CD4-positive, alpha-beta T cell treated with Interleukin-17A for 4 hours (primary cell): ENCODE measurements around the gene NTRK3.
"Not testable (repeated sequence)": the region's sequence is repeated elsewhere in the genome, so short reads cannot be mapped to it uniquely, and the experiment has no call there.

ENCODE experiments used
- DNase-seq: peaks from one replicate; pipeline ENCODE4 v3.0.0-alpha.2; 2020; ENCODE audit warnings: mixed read lengths

The NTRK3 gene

GRCh38 chr15:88115486-88116152, 140.9 kb downstream of the NTRK3 start:
- no peak for DNase-seq

DNA sequence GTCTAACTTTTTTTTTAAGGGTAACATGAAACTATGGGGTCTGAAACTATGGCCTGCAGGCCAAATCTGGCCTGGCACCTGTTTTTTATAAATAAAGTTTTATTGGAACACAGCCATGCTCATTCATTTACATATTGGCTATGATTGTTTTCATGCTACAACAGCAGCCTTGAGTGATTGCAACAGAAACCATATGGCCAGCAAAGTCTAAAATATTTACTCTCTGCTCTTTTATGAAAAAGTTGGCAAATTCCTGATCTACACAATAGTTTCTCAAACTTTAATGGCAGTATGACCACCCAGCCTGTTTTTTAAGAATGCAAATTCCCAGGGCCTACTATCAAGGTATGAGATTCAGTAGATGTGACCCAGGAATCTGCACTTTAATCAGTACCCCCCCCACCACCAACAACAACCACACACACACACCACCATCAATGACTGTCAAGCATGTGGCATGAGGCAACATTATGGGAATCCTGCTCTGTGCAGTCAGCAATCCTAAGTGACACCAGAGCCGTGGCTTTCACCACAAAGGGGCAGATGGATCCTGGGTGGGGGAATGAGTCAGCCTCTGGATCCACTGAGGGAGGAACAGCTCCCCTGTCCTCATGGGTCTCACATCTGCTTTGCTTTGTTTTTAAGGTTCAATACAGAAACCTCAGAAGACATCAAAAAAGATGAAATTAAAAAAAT, 142.8 kb downstream of the NTRK3 start:
- DNase-seq, result no peak

GRCh38 chr15:88108991-88109390, 147.5 kb downstream of the NTRK3 start:
- DNase-seq, result no peak

DNA sequence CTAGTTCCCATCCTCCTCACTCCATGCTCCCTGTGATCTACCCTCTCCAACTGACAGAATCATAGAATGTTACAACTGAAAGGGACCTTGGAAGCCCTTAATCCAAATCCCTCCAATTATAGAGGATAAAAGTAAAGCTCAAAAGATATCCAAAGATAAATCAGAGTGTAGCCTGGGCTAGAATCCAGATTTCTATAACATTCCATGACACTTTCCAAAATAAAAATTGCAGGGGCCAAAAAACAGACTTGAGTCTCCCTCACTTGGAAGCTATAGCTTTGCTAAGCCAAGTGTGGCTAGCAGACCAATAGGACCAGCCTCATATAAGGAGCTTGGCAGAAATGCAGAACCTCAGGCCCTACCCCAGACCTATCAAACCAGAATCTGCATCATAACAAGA, 148.1 kb downstream of the NTRK3 start:
- no peak for DNase-seq

DNA sequence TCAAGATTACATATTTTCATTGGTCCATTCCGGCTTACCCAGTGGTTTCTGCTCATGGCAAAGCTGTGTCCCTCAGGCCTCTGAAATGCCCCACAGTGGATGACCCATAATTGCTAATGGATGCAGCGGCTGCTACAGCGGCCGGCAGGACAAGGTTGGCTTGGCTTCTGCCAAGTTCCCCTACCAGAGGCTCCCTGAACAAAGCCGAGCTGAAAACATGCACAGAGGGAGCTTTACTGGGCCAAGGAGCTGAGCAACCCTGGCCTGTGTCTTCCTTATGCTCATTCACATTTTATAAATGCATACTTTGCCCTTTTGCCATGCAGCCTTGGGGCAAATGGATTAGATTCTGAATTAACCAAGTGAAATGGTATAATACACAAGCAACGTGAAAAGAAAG, 150.5 kb downstream of the NTRK3 start:
- DNase-seq, result no peak

DNA sequence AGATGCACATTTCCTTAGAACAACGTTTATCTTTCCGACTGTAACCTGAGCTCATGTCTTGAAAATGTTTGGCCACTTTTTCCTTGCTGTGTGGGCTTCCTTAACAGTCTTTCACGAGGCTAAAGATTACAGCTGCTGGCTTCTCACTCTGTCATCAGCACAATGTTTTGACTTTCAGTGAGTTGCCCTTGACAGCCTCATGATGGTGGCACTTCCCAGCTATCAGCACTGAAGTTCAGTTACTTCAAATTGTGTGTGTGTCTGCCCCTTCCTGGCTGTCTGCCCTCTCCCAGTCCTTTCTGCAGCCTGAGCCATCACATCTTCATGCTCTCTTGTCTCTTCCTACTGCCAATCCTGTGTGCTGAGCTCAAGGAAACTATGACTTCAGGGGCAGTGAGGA, 152.2 kb downstream of the NTRK3 start:
- DNase-seq, result no peak

DNA sequence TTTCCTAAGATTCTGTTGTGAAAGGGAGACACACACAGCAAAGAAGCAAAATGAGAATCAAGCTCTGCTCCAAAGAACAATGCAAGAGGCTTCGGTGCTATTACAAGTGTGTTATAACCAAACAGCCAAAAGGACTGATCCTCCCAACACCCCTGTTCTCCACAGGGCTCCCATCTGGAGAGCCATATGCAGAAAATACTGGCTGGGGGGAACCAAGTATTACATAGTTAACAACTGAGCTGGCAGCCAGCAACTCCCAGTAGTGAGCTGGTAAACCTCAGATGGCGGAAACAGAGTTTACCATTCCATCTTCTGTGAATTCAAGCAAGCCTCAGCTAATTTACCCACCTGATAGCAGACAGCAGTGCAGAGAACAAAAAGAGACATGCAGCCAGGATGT, 156.4 kb downstream of the NTRK3 start:
- no peak for DNase-seq

- no peak for DNase-seq
Measured at GRCh38 chr15:88098361-88098760, 158.2 kb downstream of the NTRK3 start.

DNA sequence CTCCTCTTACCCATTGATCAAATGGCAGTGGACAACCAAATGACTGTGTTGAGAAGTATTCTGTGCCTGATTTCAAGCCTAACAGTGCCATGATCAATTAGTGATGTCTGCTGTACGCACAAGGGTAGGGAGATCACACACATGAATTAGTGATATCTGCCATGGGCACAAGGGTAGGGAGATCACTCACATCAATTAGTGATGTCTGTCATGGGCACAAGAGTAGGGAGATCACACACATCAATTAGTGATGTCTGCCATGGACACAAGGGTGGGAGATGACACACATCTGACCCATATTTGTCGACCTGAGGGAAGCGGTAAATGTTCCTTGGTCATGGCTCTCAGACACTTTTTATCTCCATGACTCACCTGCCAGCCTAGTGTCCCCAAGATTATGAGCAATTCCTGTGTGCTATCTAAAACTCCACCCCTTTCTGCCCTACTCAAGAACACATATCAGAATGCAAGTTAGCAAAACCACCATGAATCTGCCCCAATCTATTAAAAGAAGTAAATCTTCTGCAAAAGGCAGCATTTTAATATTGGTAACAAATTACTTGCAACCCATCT, 165.0 kb downstream of the NTRK3 start:
- DNase-seq, result no peak

DNA sequence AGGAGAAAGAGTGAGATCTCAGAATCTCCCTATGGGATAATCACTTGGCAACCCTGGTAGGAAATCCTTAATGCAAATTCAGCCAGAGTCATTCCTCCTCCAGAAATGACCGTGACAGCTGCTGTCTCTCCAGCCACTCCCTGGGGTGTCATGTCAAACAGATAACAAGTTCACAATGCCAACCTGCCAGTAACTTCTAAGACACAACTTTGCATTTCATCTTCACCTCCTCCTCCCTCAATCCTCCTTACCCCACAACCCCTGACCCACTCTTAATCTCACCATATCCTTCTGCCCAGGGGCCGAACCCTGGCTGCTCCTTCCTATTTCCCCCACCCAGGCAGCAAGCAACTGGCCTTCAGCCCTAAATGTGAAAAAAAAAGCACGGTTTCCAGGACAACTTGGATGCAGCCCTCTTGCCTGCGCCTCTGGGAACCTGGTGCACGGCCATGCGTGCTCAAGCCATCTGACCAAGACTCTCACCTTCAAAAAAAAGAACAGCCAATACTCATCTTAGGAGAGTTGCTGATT, 166.0 kb downstream of the NTRK3 start:
- DNase-seq, result no peak

DNA sequence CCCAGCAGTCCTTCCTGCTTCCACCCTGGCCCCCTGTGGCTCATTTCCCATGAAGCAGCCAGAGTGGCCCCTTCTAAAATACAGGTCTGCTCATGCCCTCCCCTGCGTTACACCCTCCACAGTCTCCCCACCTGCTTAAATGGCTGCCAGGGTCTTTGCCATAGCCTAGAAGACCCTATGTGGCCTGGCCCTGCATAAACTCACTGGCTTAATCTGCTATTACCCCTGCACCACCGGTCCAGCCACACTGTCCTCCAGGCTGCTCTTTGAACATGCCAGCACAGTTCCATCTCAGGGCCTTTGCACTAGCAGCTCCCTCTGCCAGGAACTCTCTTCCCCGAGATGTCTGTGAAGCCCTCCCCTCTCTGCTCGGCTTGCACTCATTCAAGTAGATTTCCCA, 166.8 kb downstream of the NTRK3 start:
- no peak for DNase-seq

- DNase-seq, result no peak
Measured at GRCh38 chr15:88089024-88089620, 167.4 kb downstream of the NTRK3 start.

GRCh38 chr15:88083811-88084760, 172.5 kb downstream of the NTRK3 start:
- DNase-seq, result no peak

DNA sequence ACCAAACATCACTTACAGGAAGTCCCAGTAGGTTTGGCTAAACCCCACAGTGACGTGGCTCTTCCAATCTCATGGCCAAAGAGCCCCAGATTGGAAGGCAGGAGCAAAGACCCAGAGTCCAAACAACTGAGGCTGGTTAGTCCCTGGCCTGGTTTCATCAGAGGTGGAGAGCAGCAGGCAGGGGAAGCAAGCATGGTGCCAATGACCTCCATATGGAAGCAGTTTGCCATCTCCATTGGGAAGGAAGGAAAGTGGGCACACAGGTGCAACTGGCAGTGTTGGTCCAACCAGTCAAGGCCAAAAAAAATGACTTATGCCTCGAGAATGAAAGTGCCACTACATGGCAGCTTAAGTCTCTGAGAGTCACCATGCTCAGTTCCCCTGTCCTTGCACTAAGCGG, 175.9 kb downstream of the NTRK3 start:
- no peak for DNase-seq

DNA sequence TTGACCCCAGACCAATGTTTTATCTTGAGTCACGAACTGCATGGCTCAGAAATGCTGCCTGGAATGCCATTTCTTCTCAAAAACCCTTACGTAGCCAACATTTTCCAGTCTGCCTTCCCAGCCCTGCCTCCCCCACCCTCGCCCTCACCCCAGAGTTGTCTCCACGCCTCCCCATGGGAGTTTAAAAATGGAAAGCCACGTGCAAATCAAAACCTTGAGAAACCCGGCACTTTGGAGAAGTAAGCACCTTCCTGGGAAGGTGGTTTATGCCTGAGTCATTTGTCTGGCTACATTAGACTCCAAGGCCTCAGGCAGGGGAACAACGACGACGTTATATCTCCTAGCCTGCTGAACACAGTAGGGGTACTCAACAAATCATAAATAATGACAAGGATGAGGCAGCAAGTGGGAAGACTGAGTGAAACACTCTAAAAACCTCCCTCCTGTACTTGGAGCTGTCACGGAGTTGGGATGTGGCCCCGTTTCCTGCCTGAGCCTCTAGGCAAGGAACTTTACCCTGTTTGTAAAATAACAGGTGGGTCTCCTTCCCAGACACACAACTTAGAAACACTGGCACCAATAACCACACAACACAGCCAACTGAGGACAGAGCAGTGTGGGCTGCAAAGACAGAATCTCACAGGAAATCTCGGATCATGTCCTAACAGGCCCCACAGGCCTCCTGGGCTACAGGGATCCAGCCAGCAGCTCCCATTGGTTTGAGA, 179.1 kb downstream of the NTRK3 start:
- DNase-seq, result no peak

GRCh38 chr15:88076328-88076727, 180.2 kb downstream of the NTRK3 start:
- no peak for DNase-seq

DNA sequence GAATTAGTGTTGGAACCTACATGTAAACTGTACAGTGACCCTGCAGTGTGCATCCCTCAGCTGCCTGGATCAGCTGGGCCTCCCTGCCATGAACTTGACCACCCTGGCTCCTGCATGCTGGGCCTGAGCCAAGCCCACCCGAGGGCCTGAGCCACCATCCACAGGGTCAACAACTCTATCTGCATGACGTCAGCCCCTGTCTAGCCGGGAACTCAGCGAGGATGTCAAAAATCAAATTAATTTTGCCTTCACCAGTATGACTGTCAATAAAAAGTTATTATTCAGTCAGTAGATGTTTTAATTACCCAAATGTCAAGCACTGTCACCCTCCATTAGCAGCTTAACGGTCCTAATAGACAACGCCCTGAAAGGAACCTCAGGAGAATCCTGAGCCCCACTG, 181.4 kb downstream of the NTRK3 start:
- DNase-seq, result no peak

DNA sequence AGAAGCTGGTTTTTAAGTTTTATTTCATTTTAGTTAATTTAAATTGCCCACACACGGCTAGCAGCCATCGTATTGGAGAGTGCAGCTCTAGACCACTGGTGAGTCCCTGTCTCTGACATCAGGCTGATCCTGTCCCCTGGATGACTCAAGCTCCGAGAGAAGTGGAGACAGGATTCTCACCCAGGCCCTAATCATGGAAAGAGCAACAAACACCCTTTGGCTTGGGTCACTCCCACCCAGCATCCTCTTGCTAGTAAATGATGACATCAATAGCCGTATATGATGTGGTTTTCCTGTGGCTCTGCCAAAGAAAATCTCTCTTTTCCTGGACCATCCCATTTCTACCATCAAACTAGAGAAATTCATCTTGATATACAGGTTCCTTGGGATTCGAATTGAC, 182.2 kb downstream of the NTRK3 start:
- no peak for DNase-seq

- no peak for DNase-seq
Measured at GRCh38 chr15:88073391-88073691, 183.2 kb downstream of the NTRK3 start.

GRCh38 chr15:88072598-88073390, 183.7 kb downstream of the NTRK3 start:
- no peak for DNase-seq

DNA sequence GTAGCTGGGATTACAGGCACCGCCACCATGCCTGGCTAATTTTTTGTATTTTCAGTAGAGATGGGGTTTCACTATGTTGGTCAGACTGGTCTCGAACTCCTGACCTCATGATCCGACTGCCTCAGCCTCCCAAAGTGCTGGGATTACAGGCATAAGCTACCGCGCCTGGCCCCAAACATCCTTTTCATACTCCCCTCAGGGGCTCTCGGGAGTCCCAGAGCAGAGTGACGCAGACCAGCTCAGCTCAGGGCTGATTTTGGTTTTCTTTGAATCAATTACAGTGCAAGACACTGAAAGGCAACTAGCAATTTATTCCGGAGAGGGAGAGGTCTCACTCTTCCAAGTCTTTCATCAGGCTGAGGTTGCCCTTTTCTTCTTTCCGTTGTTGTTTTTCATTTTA, 184.4 kb downstream of the NTRK3 start:
- not testable (repeated sequence) for DNase-seq
